Measurements from ENCODE around the gene CREB3L1.

DNA sequence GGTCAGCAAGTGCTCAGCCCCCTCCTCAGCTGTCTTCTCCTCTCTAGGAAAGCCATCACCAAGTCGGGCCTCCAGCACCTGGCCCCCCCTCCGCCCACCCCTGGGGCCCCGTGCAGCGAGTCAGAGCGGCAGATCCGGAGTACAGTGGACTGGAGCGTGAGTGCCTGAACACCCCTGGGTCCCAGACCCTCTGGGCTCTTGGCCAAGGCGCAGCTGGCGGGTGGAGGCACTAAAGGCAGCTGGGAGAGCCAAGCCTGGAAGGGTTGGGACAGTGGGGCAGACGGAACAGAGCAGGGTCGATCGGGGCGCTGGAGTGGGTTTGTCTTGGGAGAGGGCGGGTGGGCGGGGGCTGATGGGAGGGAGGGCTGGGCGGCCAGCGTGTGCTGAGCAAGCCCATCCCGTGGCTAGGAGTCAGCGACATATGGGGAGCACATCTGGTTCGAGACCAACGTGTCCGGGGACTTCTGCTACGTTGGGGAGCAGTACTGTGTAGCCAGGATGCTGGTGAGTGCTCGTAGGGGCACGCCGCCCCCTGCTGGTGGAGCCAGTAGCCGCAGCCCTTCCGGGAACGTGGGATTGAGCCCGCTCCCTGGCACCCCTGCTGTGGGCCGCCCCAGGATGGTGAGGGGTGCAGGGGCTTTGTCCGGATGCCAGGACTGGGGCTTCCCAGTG is 89.9 kb downstream of the CREB3L1 start:
- TF ChIP-seq POLR2A (IDR thresholded peaks at IDR 0.05; ENCODE audit: low read length) (no peak), GATA1 (IDR thresholded peaks at IDR 0.05; ENCODE audit: low read depth, low read length) (no peak)

All from erythroblast (primary cell).